Esophagus squamous epithelium (tissue), 5 donors: ENCODE measurements around the gene ELK3. TPM values are rescaled to one million over a fixed set of nuclear protein-coding genes. Genes with fewer than 3 reads are reported as not detected.

ENCODE experiments used
- DNase-seq: peaks from one replicate; lab custom pipeline; 2025; lab: John Stamatoyannopoulos, UW
- H3K27ac ChIP-seq, 4 donors: fragments of 200-600 bp; sonication (generic); one replicate each; pipeline ENCODE4 v1.5.1; 2016 to 2019; ENCODE audit warnings: mild to moderate bottlenecking in 1 of 4
- H3K27me3 ChIP-seq, 4 donors: fragments of 200-600 bp; sonication (generic); 1 replicate in 3 of 4; 2 replicates in 1 of 4; pipeline versions ENCODE4 v1.5.1 to v1.6.0; 2017 to 2021; ENCODE audit warnings: antibody characterized with exemption in 1 of 4
- H3K36me3 ChIP-seq, 3 donors: fragments of 200-600 bp; sonication (generic); one replicate each; pipeline ENCODE4 v1.5.1; 2016 to 2019
- H3K4me1 ChIP-seq, 3 donors: fragments of 200-600 bp; sonication (generic); one replicate each; pipeline ENCODE4 v1.5.1; 2017 to 2019
- H3K4me3 ChIP-seq, 4 donors: fragments of 200-600 bp; sonication (generic); 1 replicate in 3 of 4; 2 replicates in 1 of 4; pipeline ENCODE4 v1.5.1; 2016 to 2019; ENCODE audit warnings: mild to moderate bottlenecking in 2 of 4, moderate library complexity in 1 of 4
- H3K9me3 ChIP-seq, 3 donors: fragments of 200-600 bp; sonication (generic); one replicate each; pipeline ENCODE4 v1.5.1; 2016 to 2019
- POLR2A ChIP-seq, 4 donors: fragments of 450-650 bp; IDR thresholded peaks; one replicate each; pipeline ENCODE4 v1.6.1; 2017; ENCODE audit warnings: antibody characterized with exemption in 4 of 4, mild to moderate bottlenecking in 4 of 4, moderate library complexity in 3 of 4
- WGBS, 2 donors: methylation state at CpG; one replicate each; pipeline ENCODE4 v1.1.5; 2018; 5-methylcytosine and 5-hydroxymethylcytosine counted together
- intact Hi-C: fragments of 100-400 bp; cut with DNase I; formaldehyde crosslinking; loops from one replicate; pipeline ENCODE4 v1.15.0; 2022
- total RNA-seq, 4 donors: library from RNA; depleted of rRNA; stranded (reverse); fragments of >200 nt; gene quantifications; one replicate each; pipeline ENCODE4 v1.1.0, GENCODE V29; 2016
- TF ChIP-seq, protein P1 (sequence below), 6 experiments: fragments of 450-650 bp in 4 of 6; fragments of 200-600 bp in 2 of 6; sonication (generic) in 2 of 6; IDR thresholded peaks; one replicate each; pipeline ENCODE4 v1.5.1; 2016 to 2019; ENCODE audit warnings: antibody characterized with exemption in 6 of 6, mild to moderate bottlenecking in 4 of 6, moderate library complexity in 4 of 6
- donor health status: DM: yes; HTN: yes; CAD: no.

ELK3 gene
- total RNA-seq, 4 donors from 2014 or later: 24.8 to 44.0 (median 34.8) TPM

- peaks cover 5 to 68% (median 36%) of the 10 kb centered on the region in 3 donors for H3K4me1 ChIP-seq
- 87 to 92% methylated on average over 4 of the region's 4 CpGs for WGBS, 2 donors
- no peak overlapping the region for H3K4me3 ChIP-seq
- no peak for DNase-seq
- intact Hi-C loops: no loop called here
- H3K36me3 ChIP-seq: peaks cover 9 to 73% (median 22%) of the 10 kb centered on the region in 3 donors
- TF ChIP-seq, protein P1, sequence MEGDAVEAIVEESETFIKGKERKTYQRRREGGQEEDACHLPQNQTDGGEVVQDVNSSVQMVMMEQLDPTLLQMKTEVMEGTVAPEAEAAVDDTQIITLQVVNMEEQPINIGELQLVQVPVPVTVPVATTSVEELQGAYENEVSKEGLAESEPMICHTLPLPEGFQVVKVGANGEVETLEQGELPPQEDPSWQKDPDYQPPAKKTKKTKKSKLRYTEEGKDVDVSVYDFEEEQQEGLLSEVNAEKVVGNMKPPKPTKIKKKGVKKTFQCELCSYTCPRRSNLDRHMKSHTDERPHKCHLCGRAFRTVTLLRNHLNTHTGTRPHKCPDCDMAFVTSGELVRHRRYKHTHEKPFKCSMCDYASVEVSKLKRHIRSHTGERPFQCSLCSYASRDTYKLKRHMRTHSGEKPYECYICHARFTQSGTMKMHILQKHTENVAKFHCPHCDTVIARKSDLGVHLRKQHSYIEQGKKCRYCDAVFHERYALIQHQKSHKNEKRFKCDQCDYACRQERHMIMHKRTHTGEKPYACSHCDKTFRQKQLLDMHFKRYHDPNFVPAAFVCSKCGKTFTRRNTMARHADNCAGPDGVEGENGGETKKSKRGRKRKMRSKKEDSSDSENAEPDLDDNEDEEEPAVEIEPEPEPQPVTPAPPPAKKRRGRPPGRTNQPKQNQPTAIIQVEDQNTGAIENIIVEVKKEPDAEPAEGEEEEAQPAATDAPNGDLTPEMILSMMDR (IDR thresholded peaks at IDR 0.05): no peak
- TF ChIP-seq POLR2A (IDR thresholded peaks at IDR 0.05): no peak
- H3K27ac ChIP-seq: peak overlapping the region in 1 of 4 donors; percentile 45
- H3K27me3 ChIP-seq: no peaks in the 10 kb centered on the region
- H3K9me3 ChIP-seq: no peaks in the 10 kb centered on the region
Observed at GRCh38 chr12:96226401-96226800, 32.2 kb downstream of the ELK3 start.

DNA sequence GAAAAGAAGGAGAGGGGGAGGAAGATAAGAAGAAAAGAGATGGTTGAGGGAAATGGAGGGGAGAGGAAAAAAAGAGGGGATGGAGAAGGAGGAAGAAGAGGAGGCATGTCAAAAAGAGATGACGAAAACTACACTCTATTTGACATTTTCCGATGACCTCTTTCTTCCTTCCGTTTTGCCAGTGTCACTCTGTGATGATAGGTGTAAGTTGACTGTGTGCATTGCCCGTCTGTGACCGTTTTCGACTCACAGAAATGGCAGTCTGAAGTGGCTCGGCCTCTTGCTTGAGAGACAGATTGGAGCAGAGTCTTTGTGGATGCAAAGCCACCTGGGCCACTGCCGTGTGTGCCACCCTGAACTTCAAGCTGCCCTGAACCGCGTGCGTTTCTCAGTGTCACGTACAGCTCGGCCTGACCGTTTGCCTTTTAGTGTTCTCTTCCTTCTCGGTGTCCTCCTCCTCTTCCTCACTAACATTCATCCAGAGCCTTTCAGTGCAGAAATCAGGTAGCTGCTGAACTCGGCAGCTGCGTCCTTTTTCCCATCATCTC is 32.7 kb downstream of the ELK3 start:
- intact Hi-C loops: no loop called here
- no peak overlapping the region for H3K4me3 ChIP-seq
- H3K4me1 ChIP-seq: peaks cover 5 to 63% (median 35%) of the 10 kb centered on the region in 3 donors
- H3K27ac ChIP-seq: peak overlapping the region in 3 of 4 donors; percentile 27 to 45 (median 38)
- TF ChIP-seq, protein P1 (IDR thresholded peaks at IDR 0.05): no peak
- TF ChIP-seq POLR2A (IDR thresholded peaks at IDR 0.05): no peak
- no peaks in the 10 kb centered on the region for H3K9me3 ChIP-seq
- H3K27me3 ChIP-seq: no peaks in the 10 kb centered on the region
- no peak for DNase-seq
- peaks cover 12 to 78% (median 22%) of the 10 kb centered on the region in 3 donors for H3K36me3 ChIP-seq
- 79 to 88% methylated on average over 17 of the region's 17 CpGs for WGBS, 2 donors

DNA sequence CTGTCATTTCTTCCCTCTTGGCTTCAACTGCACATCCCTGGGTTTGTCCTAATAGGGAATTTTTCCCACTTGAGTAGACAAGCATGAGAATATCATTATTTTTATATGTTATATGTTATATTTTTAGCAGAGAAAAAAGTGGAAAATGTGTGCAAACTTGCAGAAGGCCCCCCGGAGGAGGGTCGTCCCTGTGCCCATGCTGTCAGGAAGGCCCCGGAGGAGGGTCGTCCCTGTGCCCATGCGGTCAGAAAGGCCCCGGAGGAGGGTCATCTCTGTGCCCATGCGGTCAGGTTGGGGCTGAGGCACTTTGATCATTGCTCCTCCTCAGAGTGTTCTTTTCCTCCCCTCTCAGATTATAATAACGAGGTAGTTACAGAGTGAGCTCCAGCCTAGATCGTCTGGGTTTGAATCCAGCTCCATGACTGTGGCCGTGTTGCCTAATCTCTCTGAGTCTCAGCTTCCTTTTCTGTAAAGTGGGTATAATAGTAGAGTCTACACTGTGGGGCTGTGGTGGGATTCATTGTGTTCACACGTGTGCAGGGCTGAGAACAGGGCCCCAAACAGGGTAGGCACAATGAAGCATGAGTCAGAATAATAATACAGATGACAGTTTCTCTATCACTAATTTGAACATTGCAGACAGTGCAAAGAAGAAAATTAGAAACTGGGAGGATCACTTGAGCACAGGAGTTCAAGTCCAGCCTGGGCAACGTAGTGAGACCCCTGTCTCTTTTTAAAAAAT is 33.4 kb downstream of the ELK3 start:
- no peak for DNase-seq
- peak overlapping the region in 3 of 4 donors; percentile 27 to 45 (median 40) for H3K27ac ChIP-seq
- H3K4me1 ChIP-seq: peaks cover 5 to 61% (median 35%) of the 10 kb centered on the region in 3 donors
- TF ChIP-seq, protein P1 (IDR thresholded peaks at IDR 0.05): no peak
- no peak for TF ChIP-seq POLR2A (IDR thresholded peaks at IDR 0.05)
- WGBS, 2 donors: 0 to 80% methylated on average over 1 to 12 of the region's 12 CpGs
- no peak overlapping the region for H3K4me3 ChIP-seq
- no peaks in the 10 kb centered on the region for H3K9me3 ChIP-seq
- intact Hi-C loops: no loop called here
- peaks cover 12 to 79% (median 22%) of the 10 kb centered on the region in 3 donors for H3K36me3 ChIP-seq
- no peaks in the 10 kb centered on the region for H3K27me3 ChIP-seq

- peaks cover 9 to 61% (median 35%) of the 10 kb centered on the region in 3 donors for H3K4me1 ChIP-seq
- peaks cover 7 to 67% (median 20%) of the 10 kb centered on the region in 3 donors for H3K36me3 ChIP-seq
- no peak overlapping the region for H3K4me3 ChIP-seq
- TF ChIP-seq, protein P1 (IDR thresholded peaks at IDR 0.05): no peak
- TF ChIP-seq POLR2A (IDR thresholded peaks at IDR 0.05): no peak
- intact Hi-C loops: no loop called here
- no peaks in the 10 kb centered on the region for H3K9me3 ChIP-seq
- no peak for DNase-seq
- no peaks in the 10 kb centered on the region for H3K27me3 ChIP-seq
- H3K27ac ChIP-seq: peak overlapping the region in 3 of 4 donors; percentile 1 to 55 (median 43)
- 76 to 87% methylated on average over 11 to 12 of the region's 12 CpGs for WGBS, 2 donors
Observed at GRCh38 chr12:96228566-96229248, 34.5 kb downstream of the ELK3 start.
